Keratinocyte (primary cell): ENCODE results near the gene ACOXL. TPM values are rescaled to one million over a fixed set of nuclear protein-coding genes. Genes with fewer than 3 reads are reported as not detected.

Source experiments
- DNase-seq: peaks from one replicate; pipeline ENCODE4 v3.0.0-alpha.2; 2011; ENCODE audit warnings: low read depth, missing footprints, low spot score
- FAIRE-seq: peaks from 2 replicates; lab custom pipeline; 2011; peaks lifted over from hg19 to GRCh38; lab: Jason Lieb, UNC
- H2AFZ ChIP-seq: 2 replicates; pipeline ENCODE4 v1.6.0; 2012; ENCODE audit warnings: low read length, control low read depth, inconsistent platforms; ENCODE audit not compliant: control insufficient read depth
- H3K27ac ChIP-seq: 2 replicates; pipeline ENCODE4 v1.5.1; 2011; ENCODE audit warnings: low read length; ENCODE audit not compliant: control insufficient read depth, insufficient read depth
- H3K27me3 ChIP-seq: 3 replicates; pipeline ENCODE4 v1.6.0; 2011; ENCODE audit warnings: low read length; ENCODE audit not compliant: control insufficient read depth, insufficient read depth; ENCODE audit errors: extremely low read depth
- H3K36me3 ChIP-seq, 2 experiments: 2 replicates in 1 of 2; 3 replicates in 1 of 2; pipeline ENCODE4 v1.5.1; 2011; ENCODE audit warnings: low read length in 2 of 2, mild to moderate bottlenecking in 1 of 2; ENCODE audit not compliant: control insufficient read depth in 2 of 2, insufficient read depth in 2 of 2; ENCODE audit errors: extremely low read depth in 1 of 2
- H3K4me1 ChIP-seq: 3 replicates; pipeline ENCODE4 v1.5.1; 2011; ENCODE audit warnings: low read length; ENCODE audit not compliant: control insufficient read depth, insufficient read depth; ENCODE audit errors: extremely low read depth
- H3K4me2 ChIP-seq: 3 replicates; pipeline ENCODE4 v1.6.0; 2011; ENCODE audit warnings: low read depth, low read length; ENCODE audit not compliant: control insufficient read depth, insufficient read depth; ENCODE audit errors: extremely low read depth
- H3K4me3 ChIP-seq, 3 experiments: fragments of 200-600 bp in 1 of 3; sonication (generic) in 1 of 3; 2 replicates in 2 of 3; 3 replicates in 1 of 3; pipeline ENCODE4 v1.5.1; 2011 to 2016; ENCODE audit warnings: low read length in 3 of 3, mild to moderate bottlenecking in 3 of 3, control low read depth in 2 of 3, inconsistent platforms in 1 of 3, low read depth in 1 of 3, mixed read lengths in 1 of 3, mixed run types in 1 of 3, moderate library complexity in 1 of 3; ENCODE audit not compliant: control insufficient read depth in 2 of 3, insufficient read depth in 2 of 3; ENCODE audit errors: extremely low read depth in 1 of 3
- H3K79me2 ChIP-seq: 2 replicates; pipeline ENCODE4 v1.6.0; 2012; ENCODE audit warnings: low read length; ENCODE audit not compliant: control insufficient read depth, insufficient read depth
- H3K9ac ChIP-seq: 3 replicates; pipeline ENCODE4 v1.6.0; 2011; ENCODE audit warnings: low read length; ENCODE audit not compliant: control insufficient read depth, insufficient read depth; ENCODE audit errors: extremely low read depth
- H3K9me1 ChIP-seq: 3 replicates; pipeline ENCODE4 v1.6.0; 2011; ENCODE audit warnings: low read length; ENCODE audit not compliant: control insufficient read depth, insufficient read depth; ENCODE audit errors: extremely low read depth
- H3K9me3 ChIP-seq: 2 replicates; pipeline ENCODE4 v1.5.1; 2012; ENCODE audit warnings: low read depth, low read length; ENCODE audit not compliant: control insufficient read depth
- H4K20me1 ChIP-seq: 3 replicates; pipeline ENCODE4 v1.6.0; 2011; ENCODE audit warnings: low read length; ENCODE audit not compliant: control insufficient read depth, insufficient read depth; ENCODE audit errors: extremely low read depth
- CTCF ChIP-seq, 3 experiments: IDR thresholded peaks in 1 of 3; conservative IDR thresholded peaks in 1 of 3; optimal IDR thresholded peaks in 1 of 3; 2 replicates in 2 of 3; 3 replicates in 1 of 3; pipeline versions ENCODE3 to v1.5.1; 2011; ENCODE audit warnings: low read length in 3 of 3, mild to moderate bottlenecking in 3 of 3, moderate library complexity in 2 of 3, control low read depth in 1 of 3, inconsistent platforms in 1 of 3; ENCODE audit not compliant: insufficient read depth in 2 of 3; ENCODE audit errors: extremely low read depth in 1 of 3
- EZH2 ChIP-seq: IDR thresholded peaks from one replicate; pipeline ENCODE4 v1.6.1; 2012; ENCODE audit warnings: inconsistent platforms, mild to moderate bottlenecking, low read length, moderate library complexity
- dilution Hi-C: fragments of 300-500 bp; cut with MboI; formaldehyde crosslinking; loops from one replicate; pipeline ENCODE4 v1.7.0; 2020; ENCODE audit warnings: low sequenced_read_pairs; ENCODE audit not compliant: extremely low pct_ligation_motif_present
- polyA plus RNA-seq, 5 experiments: library from polyadenylated mRNA; depleted of rRNA in 3 of 5; stranded (reverse) in 3 of 5; stranded (forward) in 1 of 5; unstranded in 1 of 5; fragments of >200 nt; gene quantifications; 1 replicate in 1 of 5; 2 replicates in 3 of 5; 3 replicates in 1 of 5; pipeline versions ENCODE4 v1.2.1 to v1.2.3, GENCODE V29; 2011 to 2012; ENCODE audit warnings: missing spikeins in 2 of 5, low read depth in 1 of 5, low replicate concordance in 1 of 5

The ACOXL gene
- polyA plus RNA-seq, 1 donor (not counting 4 experiments of a cell fraction or from before 2014, with no cell fraction given) = 0.04 TPM

GRCh38 chr2:111019381-111019780 is 287.0 kb downstream of the ACOXL start:
- Histone ChIP-seq H3K79me2 (no peaks in the 10 kb centered on the region), H3K9ac (no peak overlapping the region), H3K4me1 (no peaks in the 10 kb centered on the region), H3K27ac (no peak overlapping the region), H3K27me3 (peaks cover 8% of the 10 kb centered on the region), H4K20me1 (no peaks in the 10 kb centered on the region), H2AFZ (no peak overlapping the region), H3K9me3 (no peaks in the 10 kb centered on the region), H3K4me3 (no peak overlapping the region), H3K36me3 (no peaks in the 10 kb centered on the region), H3K9me1 (no peaks in the 10 kb centered on the region), H3K4me2 (no peak overlapping the region)
- FAIRE-seq (no peak), DNase-seq (no peak)
- dilution Hi-C loops = no loop called here
- TF ChIP-seq EZH2 (no peak), CTCF (optimal IDR thresholded peaks at IDR 0.05 in 1 of 3, IDR thresholded peaks at IDR 0.05 in 1 of 3, conservative IDR thresholded peaks at IDR 0.05 in 1 of 3; ENCODE audit: extremely low read depth in 1 of 3, insufficient read depth in 2 of 3, low read length in 3 of 3) (no peak)

GRCh38 chr2:111022633-111023032 is 290.3 kb downstream of the ACOXL start:
- Histone ChIP-seq H3K4me2 (no peak overlapping the region), H3K36me3 (no peaks in the 10 kb centered on the region), H3K9ac (no peak overlapping the region), H3K27me3 (peaks cover 5% of the 10 kb centered on the region), H3K27ac (no peak overlapping the region), H2AFZ (no peak overlapping the region), H3K9me3 (no peaks in the 10 kb centered on the region), H3K4me1 (no peaks in the 10 kb centered on the region), H3K4me3 (no peak overlapping the region), H4K20me1 (no peaks in the 10 kb centered on the region), H3K79me2 (no peaks in the 10 kb centered on the region), H3K9me1 (no peaks in the 10 kb centered on the region)
- FAIRE-seq = no peak
- no peak for TF ChIP-seq CTCF (optimal IDR thresholded peaks at IDR 0.05 in 1 of 3, IDR thresholded peaks at IDR 0.05 in 1 of 3, conservative IDR thresholded peaks at IDR 0.05 in 1 of 3; ENCODE audit: extremely low read depth in 1 of 3, insufficient read depth in 2 of 3, low read length in 3 of 3)
- no peak for TF ChIP-seq EZH2
- dilution Hi-C loops = no loop called here
- no peak for DNase-seq
